KOPT-K1 (cell line): ENCODE results near the gene TRAPPC10.
A peak's percentile ranks its signal among the peaks of the same experiment; 100 is the strongest.

Experiments used
- H3K27ac ChIP-seq: fragments of 200-600 bp; sonication (generic); 2 replicates; pipeline ENCODE4 v1.5.1; 2016; ENCODE audit warnings: antibody characterized with exemption, mild to moderate bottlenecking, low read depth, low read length; ENCODE audit not compliant: poor library complexity, severe bottlenecking
- H3K36me3 ChIP-seq: fragments of 200-600 bp; sonication (generic); 2 replicates; pipeline ENCODE4 v1.5.1; 2017; ENCODE audit warnings: antibody characterized with exemption, mild to moderate bottlenecking, low read length, moderate library complexity; ENCODE audit not compliant: insufficient read depth
- H3K9me3 ChIP-seq: fragments of 200-600 bp; sonication (generic); 2 replicates; pipeline ENCODE4 v1.5.1; 2017; ENCODE audit warnings: antibody characterized with exemption, low read length, mild to moderate bottlenecking; ENCODE audit not compliant: insufficient read depth, poor library complexity, severe bottlenecking

The TRAPPC10 gene

DNA sequence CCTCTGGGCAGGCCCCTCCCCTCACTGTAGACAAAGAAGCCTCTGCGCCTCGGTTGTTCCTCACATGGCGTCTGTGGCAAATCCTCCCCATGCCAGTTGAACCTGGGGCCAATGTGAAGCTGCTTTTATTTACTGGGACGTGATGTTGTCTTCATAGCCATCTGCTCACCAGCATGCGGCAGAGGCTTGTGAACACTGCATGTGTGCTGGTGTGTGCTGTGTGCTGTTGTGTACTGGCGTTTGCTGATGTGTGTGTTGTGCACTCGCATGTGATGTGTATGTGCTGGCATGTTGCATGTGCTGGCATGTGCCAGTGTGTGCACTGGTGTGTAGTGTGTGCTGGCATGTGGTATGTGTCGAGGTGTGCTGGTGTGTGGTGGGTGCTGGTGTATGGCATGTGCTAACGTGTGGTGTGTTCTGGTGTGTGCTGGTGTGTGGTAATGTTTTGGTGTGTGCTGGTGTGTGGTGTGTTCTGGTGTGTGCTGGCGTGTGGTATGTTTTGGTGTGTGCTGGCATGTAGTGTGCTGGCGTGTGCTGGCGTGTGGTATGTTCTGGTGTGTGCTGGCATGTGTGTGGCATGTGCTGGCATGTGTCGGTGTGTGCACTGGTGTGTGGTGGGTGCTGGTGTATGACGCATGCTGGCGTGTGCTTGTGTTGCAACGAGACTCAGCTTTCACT is 37.2 kb upstream of the TRAPPC10 start:
- peaks cover 37% of the 10 kb centered on the region for H3K36me3 ChIP-seq
- no peak overlapping the region for H3K27ac ChIP-seq
- no peaks in the 10 kb centered on the region for H3K9me3 ChIP-seq

DNA sequence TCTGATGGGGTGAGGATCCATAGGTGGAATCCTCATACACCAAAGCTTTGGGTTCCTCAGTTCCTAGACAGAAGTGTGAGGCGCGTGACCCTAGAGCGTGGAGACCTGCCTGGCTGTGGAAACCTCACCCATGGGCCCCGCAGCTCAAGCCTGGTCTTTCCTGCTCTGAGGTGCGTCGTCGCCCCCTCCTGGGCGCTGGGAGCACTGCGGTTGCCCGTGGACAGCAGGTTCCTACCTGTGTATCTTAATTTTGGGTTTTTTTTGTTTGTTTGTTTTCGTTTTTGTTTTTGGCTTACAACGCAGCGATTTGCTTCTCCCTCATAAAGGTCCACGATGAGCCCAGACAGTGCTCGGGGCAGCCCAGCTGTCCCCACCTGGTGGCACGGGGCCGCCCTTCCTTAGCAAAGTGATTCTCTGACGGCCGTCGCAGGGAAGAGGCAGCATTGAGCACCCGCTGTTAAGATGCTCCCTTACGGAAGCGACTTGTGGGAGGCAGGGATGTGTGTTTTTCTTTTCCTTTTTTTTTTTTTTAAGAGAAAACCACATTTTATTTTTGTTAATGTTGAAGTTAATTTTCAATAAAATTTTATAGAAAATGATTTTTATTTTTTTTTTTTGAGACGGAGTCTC is 36.5 kb upstream of the TRAPPC10 start:
- H3K36me3 ChIP-seq: peaks cover 31% of the 10 kb centered on the region
- no peaks in the 10 kb centered on the region for H3K9me3 ChIP-seq
- H3K27ac ChIP-seq: no peak overlapping the region

DNA sequence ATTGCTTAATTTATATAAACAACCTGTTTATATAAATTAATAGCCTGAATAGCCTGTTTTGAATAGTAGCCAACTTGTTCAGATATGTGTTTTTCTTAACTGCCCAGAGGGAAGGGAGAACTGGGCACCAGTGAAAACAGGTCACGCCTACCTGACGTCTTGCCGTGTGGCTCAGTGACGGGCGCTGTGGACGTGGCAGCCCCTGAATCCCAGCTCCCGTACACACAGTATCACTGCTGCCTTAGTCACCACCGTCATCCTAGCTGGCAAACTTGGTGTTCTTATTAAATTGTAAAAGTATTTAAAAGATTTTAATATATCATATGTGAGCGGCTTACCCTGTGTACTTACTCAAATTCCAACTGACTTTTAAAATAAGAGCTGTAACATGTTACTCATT is 35.4 kb upstream of the TRAPPC10 start:
- no peaks in the 10 kb centered on the region for H3K9me3 ChIP-seq
- peaks cover 29% of the 10 kb centered on the region for H3K36me3 ChIP-seq
- no peak overlapping the region for H3K27ac ChIP-seq

DNA sequence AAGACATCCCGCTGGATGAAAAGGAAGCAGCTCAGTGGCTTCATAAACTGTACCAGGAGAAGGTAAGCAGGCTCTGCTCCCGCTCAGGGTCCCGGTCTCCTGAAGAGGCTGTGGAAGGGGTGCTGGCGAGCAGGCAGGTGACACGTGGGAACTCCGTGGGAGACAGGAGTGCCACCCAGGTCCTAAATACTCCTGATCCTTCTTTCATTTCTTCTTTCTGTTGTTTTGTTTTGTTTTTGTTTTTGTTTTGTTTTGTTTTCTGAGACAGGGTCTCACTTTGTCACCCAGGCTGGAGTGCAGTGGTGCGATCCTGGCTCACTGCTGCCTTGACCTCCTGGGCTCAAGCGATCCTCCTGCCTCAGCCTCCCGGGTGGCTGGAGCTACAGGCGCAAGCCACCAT is 34.0 kb upstream of the TRAPPC10 start:
- no peak overlapping the region for H3K27ac ChIP-seq
- no peaks in the 10 kb centered on the region for H3K9me3 ChIP-seq
- H3K36me3 ChIP-seq: peaks cover 26% of the 10 kb centered on the region

DNA sequence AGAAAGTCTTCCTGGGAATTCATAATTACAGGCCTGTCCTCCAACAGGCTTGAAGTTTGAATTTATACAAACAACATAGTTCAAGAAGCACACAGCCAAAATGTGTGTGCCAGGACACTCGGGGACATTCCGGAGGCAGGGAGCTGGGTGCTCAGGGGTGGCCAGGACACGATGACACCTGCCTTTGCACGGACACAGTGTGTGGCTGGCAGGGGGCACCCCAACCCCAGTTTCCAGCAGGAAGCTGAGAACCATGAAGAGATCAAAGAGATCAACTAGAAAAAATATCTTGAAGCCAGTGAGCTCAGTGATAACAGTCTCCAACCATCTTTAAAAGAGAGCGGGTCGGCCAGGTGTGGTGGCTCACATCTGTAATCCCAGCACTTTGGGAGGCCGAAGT is 32.5 kb upstream of the TRAPPC10 start:
- H3K9me3 ChIP-seq: no peaks in the 10 kb centered on the region
- peaks cover 26% of the 10 kb centered on the region for H3K36me3 ChIP-seq
- H3K27ac ChIP-seq: no peak overlapping the region

DNA sequence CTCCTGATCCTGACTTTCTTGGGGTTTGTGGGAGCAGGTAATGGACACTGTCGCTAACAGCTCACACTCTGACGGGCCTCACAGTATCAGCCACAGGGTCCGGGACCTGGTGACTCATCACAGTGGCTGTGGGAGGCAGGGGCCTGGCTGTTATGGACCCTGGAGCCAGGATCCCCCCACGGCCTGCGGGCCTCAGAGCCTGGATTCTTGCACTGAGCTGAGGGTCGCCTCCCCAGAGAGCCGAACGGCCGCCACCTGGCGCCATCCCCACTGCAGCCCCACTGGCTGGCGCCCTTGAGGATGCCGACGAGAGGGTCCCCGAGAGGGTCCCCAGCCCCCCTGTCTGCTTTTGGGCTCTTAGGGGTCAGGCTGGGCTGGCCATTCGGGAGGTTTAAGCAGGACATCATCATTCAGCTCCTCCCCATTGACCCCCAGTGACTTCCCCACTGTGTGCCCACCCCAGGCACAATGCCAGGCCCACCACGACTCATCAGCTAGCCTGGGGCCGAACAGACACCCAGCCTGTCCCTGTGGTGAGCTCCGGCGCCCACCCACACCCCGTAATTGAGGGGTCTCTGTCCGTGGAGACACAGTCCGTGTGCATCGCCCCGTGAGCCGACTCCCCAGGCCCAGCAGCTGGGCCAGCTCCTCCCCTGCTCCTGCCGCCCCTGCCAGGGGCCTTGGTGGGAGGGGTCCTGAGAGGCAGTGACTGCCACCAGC is 30.8 kb upstream of the TRAPPC10 start:
- Histone ChIP-seq H3K27ac (no peak overlapping the region), H3K9me3 (no peaks in the 10 kb centered on the region), H3K36me3 (peaks cover 26% of the 10 kb centered on the region)

DNA sequence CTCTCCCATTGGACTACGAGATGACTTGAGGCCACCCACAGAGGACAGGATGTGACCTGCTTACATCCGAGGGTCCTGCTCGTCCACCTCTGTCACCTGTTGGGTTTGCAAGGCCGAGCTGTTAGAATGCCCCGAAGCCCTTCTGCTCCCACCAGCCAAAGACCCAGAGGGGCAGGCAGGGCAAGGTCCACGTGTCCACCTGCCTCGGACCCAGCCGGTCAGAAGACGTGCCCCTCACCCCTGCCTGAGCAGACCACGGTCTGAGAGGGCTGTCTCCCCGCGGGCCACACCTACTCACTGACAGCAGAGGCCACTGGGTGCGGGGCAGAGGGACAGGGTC is 30.3 kb upstream of the TRAPPC10 start:
- Histone ChIP-seq H3K36me3 (peaks cover 26% of the 10 kb centered on the region), H3K27ac (no peak overlapping the region), H3K9me3 (no peaks in the 10 kb centered on the region)

DNA sequence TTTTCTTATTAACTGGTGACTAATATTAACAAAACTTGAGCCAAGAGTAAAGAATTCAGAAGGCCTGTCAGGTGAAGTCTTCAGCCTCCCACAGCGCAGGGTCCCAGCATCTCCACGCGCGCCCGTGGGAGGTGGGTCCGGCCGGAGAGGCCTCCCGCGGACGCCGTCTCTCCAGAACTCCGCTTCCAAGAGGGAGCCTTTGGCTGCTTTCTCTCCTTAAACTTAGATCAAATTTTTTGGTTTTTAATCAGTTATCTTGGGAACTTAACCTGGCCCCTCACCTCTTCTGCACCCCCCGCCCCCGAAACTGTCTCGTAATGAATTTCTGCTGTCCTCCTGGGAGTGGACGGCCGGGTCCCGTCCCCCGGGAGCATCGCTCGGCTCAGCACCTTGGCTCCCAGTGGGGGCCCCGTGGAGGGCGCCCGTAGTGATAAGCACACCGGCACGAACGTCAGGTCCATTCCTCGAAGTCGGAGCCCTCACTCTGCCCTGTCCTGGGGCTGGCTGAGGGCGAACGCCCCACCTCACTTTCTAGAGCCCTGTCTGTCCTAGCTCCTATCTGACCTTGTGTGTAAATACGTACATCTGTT is 29.5 kb upstream of the TRAPPC10 start:
- Histone ChIP-seq H3K9me3 (no peaks in the 10 kb centered on the region), H3K36me3 (peaks cover 26% of the 10 kb centered on the region), H3K27ac (peak overlapping the region; percentile 14)

DNA sequence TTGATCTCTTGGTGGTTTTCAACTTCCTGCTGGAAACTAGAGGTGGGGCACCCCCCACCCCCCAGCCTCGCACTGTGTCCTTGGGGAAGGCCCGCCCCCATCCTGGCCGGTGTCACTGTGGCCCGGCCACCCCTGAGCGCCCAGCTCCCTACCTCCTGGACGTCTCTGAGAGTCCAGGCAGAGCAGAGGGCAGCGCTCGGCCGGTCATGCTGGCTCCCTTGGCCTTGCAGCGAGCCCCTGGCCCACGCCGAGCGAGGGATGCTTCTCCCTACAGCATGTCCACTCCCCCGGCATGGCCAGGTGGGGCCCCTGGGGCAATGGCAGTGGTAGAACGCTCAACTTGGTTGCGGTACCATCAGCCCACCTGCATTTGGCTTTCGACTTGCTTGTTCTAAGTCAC is 28.7 kb upstream of the TRAPPC10 start:
- Histone ChIP-seq H3K36me3 (peaks cover 19% of the 10 kb centered on the region), H3K9me3 (no peaks in the 10 kb centered on the region), H3K27ac (no peak overlapping the region)

DNA sequence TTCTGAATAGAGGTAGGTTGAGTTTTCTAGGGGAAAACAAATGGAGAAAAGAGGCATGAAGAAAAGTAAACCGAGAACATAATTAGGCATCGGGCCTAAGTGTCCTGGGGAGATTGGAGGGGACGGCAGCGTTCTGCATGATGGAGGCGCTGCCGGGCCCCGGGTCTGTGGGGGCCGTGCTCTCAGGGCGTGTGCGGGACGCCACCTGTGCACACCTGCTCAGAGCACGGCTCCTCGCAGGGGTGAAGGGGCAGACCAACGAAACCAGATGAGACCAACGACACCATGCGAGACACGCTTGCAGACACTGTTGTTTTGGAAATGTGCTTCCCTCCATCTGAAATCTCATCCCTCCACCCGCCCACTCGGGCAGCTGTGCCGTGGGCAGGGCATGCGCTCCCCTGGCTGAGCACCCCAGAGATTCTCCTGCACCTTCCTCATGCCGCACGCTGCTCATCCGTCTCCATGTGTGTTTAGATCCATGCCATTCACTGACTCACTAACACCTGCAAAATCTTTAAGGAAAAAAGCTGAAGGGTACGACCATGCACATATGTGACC is 28.2 kb upstream of the TRAPPC10 start:
- H3K36me3 ChIP-seq: peaks cover 15% of the 10 kb centered on the region; the same call in 1 of the 2 replicates
- H3K27ac ChIP-seq: no peak overlapping the region
- no peaks in the 10 kb centered on the region for H3K9me3 ChIP-seq

DNA sequence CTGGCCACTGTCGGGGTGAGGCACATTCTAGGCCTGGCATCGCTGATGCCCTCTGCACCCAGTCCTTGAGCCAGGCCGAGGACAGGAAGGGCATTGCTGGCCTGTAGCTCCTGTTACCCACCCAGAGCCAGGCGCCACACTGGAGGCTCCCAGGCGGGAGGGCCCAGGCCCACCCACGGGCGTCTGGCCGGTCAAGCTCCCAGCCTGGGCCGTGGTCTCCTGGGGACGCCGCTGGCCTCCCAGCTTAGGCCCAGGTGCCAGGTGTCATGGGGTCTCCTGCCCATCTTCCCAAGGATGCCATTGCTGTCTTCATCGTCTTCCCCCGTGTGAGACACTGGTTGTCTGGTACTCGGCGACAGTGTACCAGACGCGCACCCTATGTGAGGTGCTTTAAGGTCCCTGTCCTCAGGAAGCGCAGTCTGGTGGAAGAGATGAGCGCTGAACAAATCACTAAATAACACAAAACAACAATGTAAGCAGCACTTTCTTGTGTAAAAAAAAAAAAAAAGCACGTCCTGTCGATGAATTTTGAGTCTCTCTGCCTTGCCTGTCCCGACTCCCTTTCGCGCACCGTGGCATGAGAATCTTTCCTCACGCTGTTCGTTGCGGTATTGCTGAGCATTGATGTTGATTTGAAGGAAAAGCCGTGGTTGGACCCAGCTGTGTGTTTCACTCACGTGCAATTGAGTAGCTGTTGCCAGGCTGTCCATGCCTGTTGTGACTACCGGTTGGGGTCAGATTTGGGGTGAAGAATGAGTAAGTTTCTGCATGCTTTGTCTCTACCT is 27.0 kb upstream of the TRAPPC10 start:
- Histone ChIP-seq H3K36me3 (peaks cover 15% of the 10 kb centered on the region; the same call in 1 of the 2 replicates), H3K27ac (no peak overlapping the region), H3K9me3 (no peaks in the 10 kb centered on the region)

DNA sequence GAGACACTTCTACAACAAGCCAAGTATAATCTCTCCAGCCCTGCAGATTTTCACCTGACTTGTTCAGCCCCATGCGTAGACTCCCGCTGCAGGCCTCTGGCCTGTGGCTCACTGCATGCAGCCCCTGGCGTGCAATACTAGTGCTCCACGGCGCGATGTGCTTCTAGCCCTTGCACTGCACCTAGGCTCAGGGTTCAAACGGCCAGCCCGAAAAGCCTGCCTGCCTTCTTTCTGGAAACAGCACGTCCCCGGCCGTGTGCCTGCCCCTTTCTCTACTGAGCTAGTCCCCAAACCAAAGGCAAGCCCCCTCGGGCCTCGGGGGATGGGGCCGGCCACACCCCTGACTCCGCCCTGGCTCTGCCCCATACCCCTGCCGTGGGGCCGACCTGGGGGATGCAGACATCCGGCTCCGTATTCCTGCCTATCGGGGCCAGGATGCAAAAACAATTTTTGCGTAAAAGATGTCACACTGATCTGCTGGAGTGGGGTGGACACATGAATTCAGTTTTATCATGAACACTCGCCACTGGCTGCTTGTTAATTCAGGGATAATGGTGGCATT is 26.3 kb upstream of the TRAPPC10 start:
- peaks cover 15% of the 10 kb centered on the region; the same call in 1 of the 2 replicates for H3K36me3 ChIP-seq
- no peaks in the 10 kb centered on the region for H3K9me3 ChIP-seq
- H3K27ac ChIP-seq: no peak overlapping the region

DNA sequence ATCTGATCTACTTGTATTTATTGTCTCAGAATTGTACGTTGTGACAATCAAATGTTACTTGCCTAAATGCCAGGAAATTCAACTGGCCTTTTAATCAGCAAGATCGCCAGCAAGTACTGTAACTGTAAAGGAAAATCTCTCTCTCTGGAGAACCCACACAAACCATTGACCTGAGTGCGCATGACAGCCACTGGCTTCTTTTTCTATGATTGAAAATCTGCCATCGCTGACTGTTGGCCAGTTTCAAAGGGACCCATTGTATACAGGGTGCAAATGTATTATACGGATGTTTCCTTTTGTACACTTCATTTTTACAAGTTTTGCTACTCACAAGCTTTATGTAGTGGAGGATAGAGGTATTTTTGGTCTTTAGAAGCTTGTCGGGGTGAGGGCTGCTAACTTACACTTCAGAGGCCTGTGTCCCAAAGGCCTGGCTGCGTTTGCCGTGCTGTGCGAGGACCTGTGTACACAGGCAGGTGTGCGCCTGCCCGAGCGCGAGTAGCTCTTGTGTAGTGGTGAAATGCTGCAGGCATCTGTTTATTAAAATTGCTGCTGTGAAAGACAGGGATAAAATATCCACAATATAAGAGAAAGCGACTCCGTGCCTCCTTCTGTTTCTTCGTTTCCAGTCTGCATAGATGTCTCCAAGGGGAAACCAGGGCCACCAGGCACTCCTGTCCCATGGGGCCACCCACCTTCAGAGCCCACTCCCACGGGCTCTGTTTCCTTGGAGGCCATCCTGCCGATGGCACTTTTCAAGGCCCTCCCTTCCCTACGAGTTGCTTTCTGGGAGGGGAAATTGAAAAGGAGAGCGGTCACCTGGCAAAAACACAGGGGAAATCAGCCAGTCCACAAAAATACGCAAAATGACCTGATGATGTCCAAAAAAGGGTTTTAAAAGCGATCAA is 25.3 kb upstream of the TRAPPC10 start:
- peaks cover 5% of the 10 kb centered on the region; the same call in 1 of the 2 replicates for H3K36me3 ChIP-seq
- no peak overlapping the region for H3K27ac ChIP-seq
- H3K9me3 ChIP-seq: no peaks in the 10 kb centered on the region
